RCC 7860 (cell line): ENCODE measurements around the gene MED23.

Experiments
- DNase-seq: peaks from one replicate; pipeline ENCODE4 v3.0.0-alpha.2; 2015; ENCODE audit warnings: low spot score
- FAIRE-seq: peaks from 2 replicates; lab custom pipeline; 2012; peaks lifted over from hg19 to GRCh38; lab: Jason Lieb, UNC

Gene MED23

DNA sequence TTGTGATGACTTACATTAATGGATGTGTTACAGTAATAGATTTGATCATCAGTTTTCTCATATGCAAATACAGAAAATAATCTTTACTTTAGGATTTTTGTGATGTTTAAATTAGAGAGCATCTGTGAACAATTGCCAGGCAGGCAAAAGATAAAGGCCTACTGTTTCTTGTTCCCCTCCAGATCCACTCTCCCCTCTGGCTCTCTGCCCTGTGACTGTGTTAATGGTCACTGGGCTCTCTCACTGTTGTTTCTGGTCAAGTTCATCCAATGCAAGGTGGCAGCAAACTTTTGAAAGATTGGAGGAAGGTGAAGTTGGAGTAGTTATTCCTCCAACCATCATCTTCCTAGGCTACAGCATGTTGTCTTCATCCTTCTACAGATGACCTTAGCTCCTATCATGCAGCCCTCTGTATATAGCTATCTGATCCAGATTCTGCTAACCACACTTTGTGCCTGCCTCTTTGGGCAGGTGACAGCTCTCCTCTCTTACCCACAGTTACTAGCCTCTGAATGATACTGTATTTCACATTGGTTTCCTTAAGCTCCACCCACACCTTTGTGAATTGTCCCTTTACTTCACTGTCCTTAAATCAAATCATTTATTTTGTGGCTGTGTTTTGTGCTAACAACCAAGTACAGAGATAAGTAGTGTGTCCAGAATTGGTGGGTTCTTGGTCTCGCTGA, 103.9 kb downstream of the MED23 start:
- FAIRE-seq = no peak
- DNase-seq = no peak
